OCI-LY1 (cell line): ENCODE results near the gene F10.

Source experiments
- H2AFZ ChIP-seq: fragments of 200-600 bp; sonication (generic), shearing (Covaris generic); 2 replicates; pipeline ENCODE4 v1.6.0; 2014; ENCODE audit warnings: antibody characterized with exemption, mild to moderate bottlenecking, low read length
- H3F3A ChIP-seq: fragments of 200-600 bp; sonication (generic), shearing (Covaris generic); 2 replicates; pipeline ENCODE4 v1.6.0; 2014; ENCODE audit warnings: mild to moderate bottlenecking, antibody characterized with exemption, low read length, moderate library complexity; ENCODE audit not compliant: insufficient read depth
- H3K27ac ChIP-seq: fragments of 200-600 bp; sonication (generic); 2 replicates; pipeline ENCODE4 v1.5.1; 2014; ENCODE audit warnings: low read length, mixed run types, mild to moderate bottlenecking, low read depth; ENCODE audit not compliant: poor library complexity, severe bottlenecking
- H3K27me3 ChIP-seq: fragments of 200-600 bp; sonication (generic); 2 replicates; pipeline ENCODE4 v1.6.0; 2014; ENCODE audit warnings: antibody characterized with exemption, mild to moderate bottlenecking, low read length, moderate library complexity; ENCODE audit not compliant: insufficient read depth
- H3K36me3 ChIP-seq: fragments of 200-600 bp; sonication (generic); 2 replicates; pipeline ENCODE4 v1.6.1; 2014; ENCODE audit warnings: mild to moderate bottlenecking, antibody characterized with exemption, low read length, moderate library complexity, mixed read lengths; ENCODE audit not compliant: insufficient read depth
- H3K4me1 ChIP-seq: fragments of 200-600 bp; sonication (generic); 2 replicates; pipeline ENCODE4 v1.5.1; 2014; ENCODE audit warnings: mild to moderate bottlenecking, low read length, moderate library complexity; ENCODE audit not compliant: insufficient read depth, severe bottlenecking
- H3K4me2 ChIP-seq: fragments of 200-600 bp; sonication (generic), shearing (Covaris generic); 2 replicates; pipeline ENCODE4 v1.6.1; 2014; ENCODE audit warnings: low read length
- H3K4me3 ChIP-seq: fragments of 200-600 bp; sonication (generic); 2 replicates; pipeline ENCODE4 v1.5.1; 2014; ENCODE audit warnings: low read length, low read depth, mild to moderate bottlenecking, mixed read lengths; ENCODE audit not compliant: poor library complexity, severe bottlenecking
- H3K79me2 ChIP-seq: fragments of 200-600 bp; shearing (Covaris generic); 2 replicates; pipeline ENCODE4 v1.6.1; 2016; ENCODE audit warnings: mixed run types, low read length, mixed read lengths; ENCODE audit not compliant: insufficient read depth
- H3K9ac ChIP-seq: fragments of 200-600 bp; sonication (generic), shearing (Covaris generic); 2 replicates; pipeline ENCODE4 v1.6.1; 2014; ENCODE audit warnings: mild to moderate bottlenecking, low read length, mixed read lengths
- H3K9me2 ChIP-seq: fragments of 200-600 bp; sonication (generic), shearing (Covaris generic); 2 replicates; pipeline ENCODE4 v1.6.1; 2014; ENCODE audit warnings: low read depth, mild to moderate bottlenecking, low read length, mixed read lengths
- H3K9me3 ChIP-seq: fragments of 200-600 bp; shearing (Covaris generic); 2 replicates; pipeline ENCODE4 v1.6.1; 2014; ENCODE audit warnings: low read length, mixed read lengths
- H4K20me1 ChIP-seq: fragments of 200-600 bp; sonication (generic), shearing (Covaris generic); 2 replicates; pipeline ENCODE4 v1.6.0; 2016; ENCODE audit warnings: mild to moderate bottlenecking, low read length; ENCODE audit not compliant: insufficient read depth
- CTCF ChIP-seq: fragments of 200-600 bp; sonication (generic), shearing (Covaris generic); IDR thresholded peaks from 2 replicates; pipeline ENCODE4 v1.5.1; 2017; ENCODE audit warnings: mild to moderate bottlenecking, antibody characterized with exemption, low read length, moderate library complexity, mixed read lengths
- EZH2 ChIP-seq: fragments of 200-600 bp; sonication (generic), shearing (Covaris generic); IDR thresholded peaks from 2 replicates; pipeline ENCODE4 v1.8.0; 2017; ENCODE audit warnings: borderline replicate concordance, mixed run types, mild to moderate bottlenecking, antibody characterized with exemption, low read length, moderate library complexity, mixed read lengths

Gene F10

DNA sequence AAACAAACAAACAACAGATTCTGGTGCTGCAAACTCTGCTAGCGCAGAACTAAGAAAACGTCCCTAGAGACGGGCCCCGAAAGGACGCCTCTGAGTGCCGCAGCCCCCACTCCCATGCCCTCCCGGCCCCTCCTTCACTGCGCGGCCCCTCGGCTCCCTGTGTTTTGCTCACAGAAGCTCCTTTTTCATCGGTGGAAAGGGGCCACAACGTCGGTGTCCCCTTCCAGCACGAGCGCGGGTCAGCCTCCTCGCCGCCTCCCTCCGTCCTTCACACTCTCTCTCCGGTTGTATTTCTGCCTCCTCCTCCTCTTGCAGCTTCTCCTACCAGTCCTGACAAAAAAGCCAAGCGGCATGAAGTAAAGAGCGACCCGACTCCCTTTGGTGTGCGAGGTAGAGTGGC lies 31.8 kb upstream of the F10 start:
- TF ChIP-seq EZH2, result no peak
- TF ChIP-seq CTCF, result no peak
- H3K27me3 ChIP-seq, result peaks cover 20% of the 10 kb centered on the region

GRCh38 chr13:113091211-113091771 lies 31.3 kb upstream of the F10 start:
- Histone ChIP-seq H3K4me2 (no peak overlapping the region), H3F3A (no peaks in the 10 kb centered on the region), H3K27ac (no peak overlapping the region)

More for the DNA sequence above, 31.8 kb upstream of the F10 start:
- Histone ChIP-seq H2AFZ (no peak overlapping the region), H3K36me3 (no peaks in the 10 kb centered on the region), H3K9me2 (no peaks in the 10 kb centered on the region), H3K9ac (no peak overlapping the region), H3K79me2 (no peaks in the 10 kb centered on the region), H3K4me2 (no peak overlapping the region), H3K9me3 (no peaks in the 10 kb centered on the region), H3K27ac (no peak overlapping the region), H4K20me1 (no peaks in the 10 kb centered on the region), H3K4me1 (no peaks in the 10 kb centered on the region), H3F3A (no peaks in the 10 kb centered on the region), H3K4me3 (no peak overlapping the region)

GRCh38 chr13:113091891-113092775 lies 30.5 kb upstream of the F10 start:
- Histone ChIP-seq H2AFZ (no peak overlapping the region), H3K4me2 (no peak overlapping the region), H3K36me3 (no peaks in the 10 kb centered on the region), H3F3A (no peaks in the 10 kb centered on the region), H3K79me2 (no peaks in the 10 kb centered on the region), H3K9ac (no peak overlapping the region), H3K9me2 (no peaks in the 10 kb centered on the region), H3K9me3 (no peaks in the 10 kb centered on the region), H4K20me1 (no peaks in the 10 kb centered on the region), H3K27me3 (peaks cover 20% of the 10 kb centered on the region), H3K27ac (no peak overlapping the region), H3K4me1 (no peaks in the 10 kb centered on the region), H3K4me3 (no peak overlapping the region)
- TF ChIP-seq EZH2 (no peak), CTCF (no peak)

More at GRCh38 chr13:113091211-113091771, 31.3 kb upstream of the F10 start:
- Histone ChIP-seq H3K9me2 (no peaks in the 10 kb centered on the region), H3K27me3 (peaks cover 20% of the 10 kb centered on the region), H3K4me1 (no peaks in the 10 kb centered on the region), H3K36me3 (no peaks in the 10 kb centered on the region), H4K20me1 (no peaks in the 10 kb centered on the region), H3K4me3 (no peak overlapping the region), H2AFZ (no peak overlapping the region), H3K79me2 (no peaks in the 10 kb centered on the region), H3K9ac (no peak overlapping the region), H3K9me3 (no peaks in the 10 kb centered on the region)
- no peak for TF ChIP-seq CTCF
